NCI-H2081 treated with DMSO at 0.1 percent for 48 hours (cell line): ENCODE data around the gene ITFG1.

ENCODE experiments used
- DNase-seq: peaks from one replicate; lab custom pipeline; 2025; lab: John Stamatoyannopoulos, UW

ITFG1 gene

DNA sequence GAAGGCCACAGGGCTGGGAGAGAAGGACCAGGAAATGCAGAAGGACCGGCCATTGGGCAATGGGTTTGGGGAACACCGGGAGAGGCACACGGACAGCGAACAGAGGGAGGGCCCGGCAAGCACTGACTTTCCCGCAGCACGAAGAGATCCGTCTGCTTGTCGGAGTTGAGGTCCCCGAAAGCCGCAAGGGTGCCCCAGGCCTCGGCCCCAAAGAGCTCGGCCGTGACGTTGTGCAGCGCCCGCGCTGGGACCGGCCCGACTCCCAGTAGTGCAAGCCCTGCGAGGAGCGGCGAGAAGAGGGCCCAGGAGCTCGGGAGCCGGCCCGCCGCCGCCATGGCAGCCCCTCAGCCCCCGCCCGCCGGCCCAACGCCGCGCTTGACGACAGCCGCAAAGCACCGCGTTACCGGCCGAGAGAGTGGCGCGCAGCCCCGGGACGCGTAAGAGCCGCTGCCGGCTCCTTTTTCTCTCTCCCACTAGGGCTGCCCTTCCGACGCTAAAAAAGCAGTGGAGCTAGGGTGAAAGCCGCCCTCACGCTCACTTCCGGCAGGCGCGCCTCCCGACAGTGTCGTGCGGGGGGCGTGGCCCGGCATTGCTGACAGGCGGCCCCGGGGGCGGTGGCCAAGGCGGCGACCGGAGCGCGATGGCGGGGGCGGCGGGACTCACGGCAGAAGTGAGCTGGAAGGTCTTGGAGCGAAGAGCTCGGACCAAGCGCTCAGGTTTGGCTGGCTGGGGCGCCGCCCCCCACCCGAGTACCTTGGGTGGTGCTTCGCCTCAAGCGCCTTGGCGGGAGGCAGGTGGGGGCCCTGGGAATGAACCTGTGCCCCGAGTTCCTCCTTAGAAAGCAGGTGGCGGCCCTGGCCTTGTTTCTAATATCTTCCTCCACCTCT lies at the start of gene ITFG1, which contains the start of gene PHKB:
ITFG1 (minus strand) TSS at position 353 of the 887 bp plus-strand sequence; CDS start at position 335, 18 bp downstream.
PHKB (plus strand) TSS at position 621 of the 887 bp plus-strand sequence; CDS start at position 641, 20 bp downstream.
- no peak for DNase-seq

DNA sequence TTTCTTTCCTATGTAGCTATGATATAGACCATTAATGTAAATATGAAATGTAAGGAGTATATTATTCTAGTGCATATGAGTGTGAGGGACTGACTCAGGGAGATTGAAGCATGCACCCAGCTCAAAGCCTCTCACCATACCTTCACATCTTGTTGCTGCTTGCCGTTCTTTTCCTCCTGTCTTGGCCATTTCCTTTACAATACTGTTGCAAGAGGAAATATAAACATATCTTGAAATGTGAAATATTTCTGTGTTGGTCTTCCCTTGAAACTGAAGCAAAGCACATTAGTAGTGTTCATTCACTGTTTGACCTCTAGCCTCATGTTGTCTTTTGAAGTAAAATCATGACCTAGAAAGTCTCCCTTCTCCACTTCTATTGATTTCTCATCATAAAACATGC lies 46.8 kb upstream of the ITFG1 start:
- DNase-seq: no peak

DNA sequence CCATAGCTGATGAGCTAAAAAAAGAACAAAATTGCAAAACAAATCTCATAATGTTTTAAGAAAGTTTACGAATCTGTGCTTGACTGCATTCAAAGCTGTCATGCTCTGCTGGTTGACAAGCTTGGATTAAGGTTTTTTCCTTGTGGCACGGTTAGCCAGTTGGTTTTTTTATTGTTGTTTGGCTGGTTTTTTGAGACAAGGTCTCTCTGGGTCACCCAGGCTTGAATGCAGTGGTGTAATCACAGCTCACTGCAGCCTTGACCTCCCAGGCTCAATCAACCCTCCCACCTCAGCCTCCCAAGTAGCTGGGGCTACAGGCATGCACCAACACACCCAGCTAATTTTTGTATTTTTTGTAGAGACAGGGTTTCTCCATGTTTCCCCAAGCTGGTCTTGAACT lies 45.9 kb upstream of the ITFG1 start:
- DNase-seq: no peak

DNA sequence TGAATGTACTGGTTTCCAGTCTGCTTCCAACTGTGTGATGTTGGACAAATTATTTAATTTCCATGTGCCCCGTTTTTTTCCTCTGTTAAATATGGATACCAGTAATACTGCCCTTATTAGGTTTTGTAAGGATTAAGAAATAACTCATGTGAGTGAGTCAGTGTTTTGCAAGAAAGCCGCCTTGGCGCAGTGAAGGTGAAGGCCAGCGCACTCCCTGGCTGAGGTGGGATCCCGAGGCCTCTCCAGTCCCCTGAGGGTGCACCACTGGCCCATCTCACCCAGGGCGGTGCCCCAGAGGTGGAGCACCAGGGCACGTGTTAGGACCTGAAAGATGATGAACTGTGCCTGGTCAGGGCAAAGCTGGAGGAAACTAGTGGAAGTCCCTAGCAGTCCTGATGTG lies 43.7 kb upstream of the ITFG1 start:
- no peak for DNase-seq

DNA sequence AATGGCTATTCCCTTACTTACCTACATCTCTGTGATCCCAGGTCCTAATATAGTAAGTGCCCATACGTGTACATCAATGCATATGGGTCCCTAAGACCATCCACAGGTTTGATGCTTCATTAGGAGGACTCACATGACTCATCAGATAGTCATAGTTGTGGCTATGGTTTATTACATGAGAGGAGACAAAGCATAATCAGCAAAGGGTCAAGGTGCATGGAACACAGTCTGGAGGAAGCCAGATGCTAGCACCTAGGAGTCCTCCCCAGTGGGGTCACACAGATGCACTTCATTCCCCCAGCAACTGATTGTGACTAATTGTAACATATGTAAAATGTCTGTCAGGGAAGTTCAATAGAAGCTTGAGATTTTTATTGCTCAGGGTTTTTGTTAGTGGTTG lies 43.1 kb upstream of the ITFG1 start:
- DNase-seq: no peak

DNA sequence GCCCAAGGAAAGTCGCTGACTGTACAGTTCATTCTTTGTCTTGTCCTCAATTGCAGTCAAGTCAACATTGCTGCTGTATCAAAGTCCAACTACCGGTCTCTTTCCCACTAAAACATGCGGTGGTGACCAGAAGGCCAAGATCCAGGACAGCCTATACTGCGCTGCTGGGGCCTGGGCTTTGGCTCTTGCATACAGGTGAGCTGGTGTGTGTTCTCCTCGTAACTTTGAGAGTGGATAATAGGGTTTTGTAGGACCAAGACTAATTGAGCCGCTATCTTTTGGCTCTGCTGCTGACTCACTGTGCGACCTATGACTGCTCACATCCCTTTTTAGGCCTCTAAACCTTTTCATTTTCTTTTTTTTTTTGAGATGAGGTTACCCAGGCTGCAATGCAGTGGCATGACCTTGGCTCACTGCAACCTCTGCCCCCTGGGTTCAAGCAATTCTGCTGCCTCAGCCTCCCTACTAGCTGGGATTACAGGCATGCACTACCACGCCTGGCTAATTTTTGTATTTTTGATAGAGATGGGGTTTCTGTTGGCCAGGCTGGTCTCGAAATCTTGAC lies 38.9 kb upstream of the ITFG1 start:
- no peak for DNase-seq

DNA sequence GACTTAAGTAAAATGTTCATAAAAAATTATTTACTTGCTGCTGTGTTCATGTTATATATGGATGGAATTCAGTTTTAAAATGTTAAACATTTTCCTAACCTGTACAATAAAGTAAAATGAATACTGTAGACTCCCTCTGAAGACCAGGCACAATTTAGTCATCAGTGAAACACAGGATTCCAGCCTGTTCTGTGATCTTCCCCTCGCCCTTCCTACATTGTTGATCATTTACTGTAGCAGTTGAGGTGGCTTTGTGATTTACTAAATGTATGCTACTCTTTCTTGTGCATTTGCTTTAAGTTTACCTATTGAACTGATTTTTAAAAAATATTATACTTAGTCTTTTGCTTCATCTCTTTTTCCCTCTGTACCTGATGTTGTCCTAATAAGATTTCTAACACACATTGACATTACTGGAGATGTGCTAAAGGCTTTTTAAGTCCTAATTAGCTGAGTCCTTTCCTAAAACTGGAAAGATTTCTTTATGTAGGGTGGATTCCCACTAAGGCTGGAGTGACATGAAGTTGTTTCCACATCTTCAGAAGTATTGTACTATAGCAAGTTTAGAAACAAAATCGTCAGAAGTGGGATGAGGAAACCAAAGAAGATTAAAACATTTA lies 38.3 kb upstream of the ITFG1 start:
- DNase-seq: no peak

DNA sequence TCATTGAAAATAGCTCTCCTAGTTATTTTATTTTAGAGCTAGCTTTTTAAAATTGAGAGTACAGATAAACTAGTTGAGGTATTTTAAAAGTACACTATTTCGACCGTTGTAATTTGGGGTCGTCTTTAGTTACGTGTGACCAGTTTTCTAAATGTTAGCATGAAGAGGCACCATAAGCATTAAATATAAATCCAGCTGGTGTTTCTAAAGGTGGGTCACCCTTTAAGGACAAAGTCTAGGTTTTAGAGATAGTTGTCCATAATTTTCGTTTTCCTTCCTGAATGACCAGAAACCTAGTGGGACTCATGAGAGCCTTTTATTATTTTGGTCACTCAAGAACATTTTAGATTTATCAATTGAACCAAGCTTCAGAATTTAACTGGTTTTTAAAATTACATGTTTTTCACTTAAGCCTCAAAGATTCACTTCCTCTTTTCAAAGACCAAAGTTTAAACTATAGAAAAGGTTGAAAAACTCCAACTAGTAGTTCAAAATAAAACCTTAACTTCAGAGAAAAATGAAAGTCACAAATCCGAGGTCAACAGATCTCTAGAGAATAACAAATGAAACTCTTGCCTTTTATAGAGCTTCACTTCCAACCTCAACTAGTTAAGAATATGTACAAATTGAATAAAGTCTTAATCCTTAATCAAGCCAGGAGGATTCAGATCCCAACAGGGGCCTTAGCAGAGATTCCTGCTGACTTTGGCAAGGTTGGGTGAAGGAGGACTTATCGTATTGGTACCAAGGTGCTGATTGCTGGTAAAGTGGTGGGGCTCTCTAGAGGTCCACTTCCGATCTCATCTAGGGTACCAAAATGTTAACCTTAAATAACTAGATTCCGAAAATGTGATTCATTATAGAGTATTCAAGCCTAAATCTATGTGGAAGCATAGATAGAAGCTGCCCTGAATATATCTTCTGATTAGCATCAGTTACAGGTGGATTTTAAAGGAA lies 32.8 kb upstream of the ITFG1 start:
- no peak for DNase-seq

DNA sequence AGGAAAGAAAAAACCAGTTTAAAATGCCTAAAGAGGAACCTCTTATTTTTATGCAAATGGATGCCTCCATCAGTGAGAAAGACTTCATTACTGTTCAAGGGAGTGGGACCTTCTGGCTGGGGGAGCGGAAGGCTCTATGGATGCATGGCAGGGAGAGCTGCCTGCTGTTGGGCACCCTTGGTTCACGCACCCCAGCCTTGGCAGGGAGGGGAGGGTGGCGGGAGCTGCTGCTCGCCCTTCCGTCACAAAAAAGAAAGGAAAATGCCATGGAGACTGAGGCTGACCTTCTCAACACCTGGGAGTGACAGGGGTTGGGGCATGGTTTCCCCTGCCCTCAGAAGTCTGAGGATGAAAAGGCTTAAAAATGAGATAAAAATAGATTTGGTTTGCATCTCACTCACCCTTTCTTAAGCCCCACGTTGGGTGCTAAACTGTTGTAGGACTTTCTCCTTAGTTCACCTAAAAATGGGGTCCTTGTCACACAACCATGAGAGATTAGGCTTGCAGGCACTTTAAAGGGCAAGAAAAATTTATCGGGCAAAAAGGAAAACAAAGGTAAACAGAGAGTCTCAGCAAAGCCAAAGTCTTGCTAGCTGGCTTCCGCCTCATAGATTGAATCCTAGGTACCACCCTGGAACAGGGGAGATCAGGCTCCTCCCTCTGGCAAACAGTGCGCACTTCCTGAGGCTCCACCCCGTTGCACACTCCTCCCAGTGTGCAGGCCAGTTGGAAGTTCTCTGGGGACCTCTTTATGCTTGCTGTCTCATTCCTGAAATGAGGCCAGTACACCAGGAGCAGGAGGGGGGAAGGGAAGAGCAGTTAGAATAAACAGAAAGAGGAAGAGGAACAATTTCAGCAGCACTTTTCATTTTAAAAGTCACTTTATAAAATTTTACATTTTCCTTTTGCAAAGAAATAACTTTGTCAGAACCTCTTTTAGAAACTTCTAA lies 31.8 kb upstream of the ITFG1 start:
- DNase-seq: no peak

DNA sequence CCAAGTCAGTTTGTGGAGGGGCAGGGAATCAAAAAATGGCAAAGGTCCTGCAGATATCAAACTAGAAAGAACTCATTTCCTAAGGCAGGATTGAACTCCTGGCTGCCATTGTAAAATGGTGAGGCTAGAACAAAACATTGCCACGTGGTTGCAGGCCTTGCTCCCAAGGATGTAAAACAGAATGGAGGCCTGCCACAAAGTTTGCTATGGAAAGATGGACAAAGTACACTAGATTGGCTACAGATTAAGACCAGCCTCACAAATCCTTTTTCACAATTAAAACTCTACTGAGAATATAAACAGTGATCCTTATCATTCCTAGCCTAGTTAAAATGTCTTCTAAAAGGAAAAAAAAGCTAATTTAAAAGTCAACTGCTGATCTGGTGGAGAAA lies 31.2 kb upstream of the ITFG1 start:
- DNase-seq: no peak

DNA sequence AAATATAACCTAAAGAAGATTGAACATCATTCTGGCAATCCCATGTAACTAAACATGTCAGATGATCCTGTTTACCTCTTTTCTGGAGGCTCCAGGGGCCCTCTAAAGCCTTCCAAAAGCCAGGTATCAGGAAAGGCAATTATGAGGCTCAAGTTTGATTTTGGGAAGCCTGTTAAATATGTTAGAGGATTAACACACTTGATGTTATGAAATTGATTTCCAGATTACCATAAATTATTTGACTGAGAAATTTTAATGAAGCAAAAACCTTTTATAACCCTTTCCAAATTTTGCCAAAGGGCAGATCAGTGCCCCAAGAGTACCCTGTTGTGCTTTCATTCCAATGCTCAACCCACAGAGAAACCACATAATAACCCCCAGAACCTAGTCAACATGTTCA lies 29.6 kb upstream of the ITFG1 start:
- no peak for DNase-seq

DNA sequence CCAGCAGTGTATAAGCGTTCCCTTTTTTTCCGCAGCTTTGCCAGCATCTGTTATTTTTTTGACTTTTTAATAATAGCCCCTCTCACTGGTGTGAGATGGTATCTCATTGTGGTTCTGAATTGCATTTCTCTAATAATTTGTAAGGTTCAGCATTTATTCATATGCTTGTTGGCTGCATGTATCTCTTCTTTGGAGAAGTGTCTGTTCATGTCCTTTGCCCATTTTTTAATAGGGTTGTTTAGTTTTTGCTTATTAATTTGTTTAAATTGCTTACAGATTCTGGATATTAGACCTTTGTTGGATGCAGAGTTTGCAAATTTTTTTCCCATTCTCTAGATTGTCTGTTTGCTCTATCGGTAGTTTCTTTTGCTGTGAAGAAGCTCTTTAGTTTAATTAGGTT lies 27.2 kb upstream of the ITFG1 start:
- no peak for DNase-seq

DNA sequence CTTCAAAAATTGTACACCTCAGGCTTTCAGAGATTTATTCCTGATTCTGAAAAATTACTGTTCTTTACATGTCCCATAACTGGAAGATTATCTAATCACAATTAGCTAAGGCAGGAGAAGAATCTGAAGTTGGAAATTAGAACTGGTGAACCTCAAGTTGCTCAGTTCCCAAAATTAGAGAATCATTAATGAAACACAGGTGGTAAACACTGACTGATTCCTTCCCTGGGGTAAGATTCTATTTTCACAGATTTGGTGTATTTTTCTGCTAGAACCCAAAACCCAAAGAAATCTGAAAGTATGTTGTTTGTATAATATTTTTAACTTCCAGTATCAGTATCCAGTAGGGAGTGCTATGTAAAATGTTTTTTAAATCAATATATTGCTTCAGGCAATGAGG lies 26.0 kb upstream of the ITFG1 start:
- no peak for DNase-seq

DNA sequence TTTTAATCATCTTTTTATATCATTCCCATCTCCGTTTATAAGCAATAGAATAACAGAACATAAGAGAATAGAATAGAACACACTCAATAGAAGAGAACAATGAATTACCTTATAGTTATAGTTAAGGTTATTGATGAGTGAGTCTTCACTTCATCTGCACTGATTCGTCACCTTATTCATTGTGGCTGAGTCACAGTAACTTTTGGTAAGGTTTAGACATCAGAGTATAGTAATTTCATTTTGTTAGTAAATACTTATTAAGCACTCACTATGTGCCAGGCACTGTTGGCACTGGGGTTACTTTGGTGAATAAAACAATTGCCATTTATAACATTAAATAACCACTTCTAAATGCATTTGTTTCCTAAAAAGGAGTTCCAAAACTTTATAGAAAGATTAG lies 22.8 kb upstream of the ITFG1 start:
- DNase-seq: no peak

DNA sequence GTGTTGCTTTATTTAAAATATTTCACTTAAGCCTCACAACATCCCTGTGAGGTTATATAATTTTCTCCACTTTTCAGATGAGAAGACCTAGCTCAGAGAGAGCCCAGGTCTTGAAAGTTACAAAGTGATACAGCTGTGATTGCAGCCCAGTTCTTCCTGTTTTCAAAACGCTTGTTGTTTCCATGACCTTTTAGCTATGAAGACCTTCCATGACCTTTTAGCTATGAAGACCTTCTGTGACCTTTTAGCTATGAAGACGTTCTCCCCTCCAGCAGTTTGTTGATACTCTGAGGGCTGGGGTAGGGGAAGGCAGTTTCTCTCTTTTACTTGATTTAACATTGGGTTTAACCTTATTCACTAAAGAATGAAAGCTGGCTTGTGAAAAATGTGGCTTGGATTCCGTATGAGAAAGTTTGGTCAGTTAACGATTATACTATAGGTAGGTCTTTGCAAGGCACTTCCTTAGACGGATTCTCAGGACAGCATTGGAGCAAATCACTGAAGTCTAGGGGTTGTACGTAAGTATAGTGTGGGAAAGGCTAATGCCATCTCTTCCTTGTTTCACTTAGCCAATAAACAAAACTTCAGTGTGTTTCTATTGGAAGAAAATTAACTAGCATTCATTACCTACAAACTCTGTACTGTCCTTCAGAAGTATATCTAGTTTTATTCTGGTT lies 21.0 kb upstream of the ITFG1 start:
- DNase-seq: no peak

DNA sequence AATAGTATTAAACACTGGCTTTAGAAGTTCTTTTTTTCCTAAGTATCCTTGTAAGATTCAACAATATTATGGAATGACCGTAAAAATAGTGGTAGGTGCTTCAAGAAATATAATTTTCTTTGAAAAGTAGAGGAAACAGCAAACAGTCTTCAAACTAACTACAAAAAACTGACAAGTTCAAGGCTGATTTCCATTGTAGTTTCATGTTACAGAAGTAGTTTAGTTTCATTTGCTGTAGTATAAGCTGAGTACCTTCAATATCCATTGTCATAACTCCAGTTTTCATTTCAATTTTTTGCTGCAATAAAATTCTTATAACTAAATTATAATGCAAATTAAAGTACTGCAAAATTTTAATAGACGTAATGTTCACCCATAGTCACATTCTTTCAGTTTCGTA lies 19.5 kb upstream of the ITFG1 start:
- no peak for DNase-seq

DNA sequence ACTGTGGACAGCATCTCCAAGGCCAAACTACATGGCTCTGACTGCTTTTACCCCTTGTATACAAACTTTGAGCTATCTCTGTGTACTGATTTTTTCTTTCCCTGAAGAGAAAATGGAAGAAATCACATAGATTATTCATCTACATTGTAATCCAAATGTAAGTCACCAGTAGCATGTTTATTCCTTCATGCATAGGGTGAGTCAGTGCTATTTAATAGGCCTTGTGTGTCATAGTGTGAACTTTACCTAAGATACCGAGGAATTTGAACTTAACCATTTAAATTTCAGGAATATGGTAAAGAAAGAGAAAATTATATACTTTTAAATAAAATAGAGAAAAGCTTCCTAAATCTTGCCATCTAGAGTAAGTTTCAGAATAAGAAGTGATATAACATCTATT lies 16.8 kb upstream of the ITFG1 start:
- no peak for DNase-seq

DNA sequence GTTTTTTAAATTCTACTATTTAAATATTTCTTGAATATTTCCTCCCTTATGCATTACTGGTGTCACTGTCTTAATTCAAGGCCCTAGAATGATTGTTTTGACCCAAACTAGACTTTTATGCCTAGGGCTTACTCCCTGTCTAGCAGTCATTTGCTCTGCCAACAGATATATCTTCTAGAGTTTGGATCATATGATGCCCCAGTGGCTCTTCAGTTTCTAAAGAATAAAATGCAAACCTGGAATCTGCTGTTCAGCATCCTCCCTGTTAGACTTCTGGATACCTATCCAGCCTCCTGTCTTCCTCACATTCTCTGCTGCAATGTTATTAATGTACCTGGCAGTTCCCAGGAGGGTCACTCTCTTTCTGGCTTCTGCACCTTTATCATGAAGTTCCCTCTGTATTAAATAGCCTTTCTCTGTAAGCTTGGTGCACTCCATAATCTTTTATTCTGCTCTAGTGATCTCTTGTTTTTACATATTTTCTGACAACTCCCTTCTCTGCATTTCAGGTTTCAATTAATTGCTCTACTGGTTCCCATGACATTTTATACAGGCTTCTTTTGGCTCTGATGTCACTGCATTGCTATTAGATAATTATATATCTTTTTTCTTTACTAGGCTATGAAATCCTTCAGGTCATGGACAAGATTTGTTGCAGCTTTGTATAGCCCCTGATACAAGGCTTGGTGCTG lies 15.9 kb upstream of the ITFG1 start:
- DNase-seq: no peak

DNA sequence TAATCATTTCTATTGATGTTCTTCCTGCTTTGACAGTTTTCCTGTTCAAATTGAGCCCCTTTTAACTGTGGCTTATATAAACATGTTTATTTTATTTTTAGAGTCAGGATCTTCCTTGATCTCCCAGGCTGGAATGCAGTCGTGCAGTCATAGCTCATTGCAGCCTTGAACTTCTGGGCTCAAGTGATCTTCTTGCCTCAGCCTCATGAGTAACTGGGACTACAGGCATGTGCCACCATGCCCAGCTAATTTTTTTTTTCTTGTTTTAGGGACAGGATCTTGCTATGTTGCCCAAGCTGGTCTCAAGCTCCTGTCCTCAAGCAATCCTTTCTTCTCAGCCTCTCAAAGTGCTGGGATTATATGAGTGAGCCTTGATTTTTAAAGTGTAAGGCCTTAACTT lies 14.9 kb upstream of the ITFG1 start:
- DNase-seq: no peak

DNA sequence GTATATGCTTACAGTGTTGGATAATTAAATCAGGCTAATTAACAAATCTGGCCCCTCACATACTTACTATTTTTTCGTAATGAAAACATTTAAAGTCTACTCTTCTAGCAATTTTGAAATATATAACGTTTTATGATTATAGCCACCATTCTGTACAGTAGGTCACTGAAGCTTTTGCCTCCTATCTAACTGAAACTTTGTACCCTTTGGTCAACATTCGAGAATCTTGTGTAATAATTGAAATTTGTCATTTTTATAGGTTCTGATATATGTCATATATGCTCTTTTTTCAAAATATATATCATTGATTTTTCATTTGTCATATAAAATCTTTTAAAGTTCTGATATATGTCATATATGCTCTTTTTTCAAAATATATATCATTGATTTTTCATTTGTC lies 12.9 kb upstream of the ITFG1 start:
- DNase-seq: no peak
